ENCODE data around the gene IFT57. TPM values are rescaled to one million over a fixed set of nuclear protein-coding genes. Genes with fewer than 3 reads are reported as not detected.

IFT57 gene
- total RNA-seq, 1 donor = 47.6 TPM

GRCh38 chr3:108221393-108221792 is 831 bp downstream of the IFT57 start:
- TF ChIP-seq CTCF (IDR thresholded peaks at IDR 0.05; ENCODE audit: insufficient read depth, low read length) = no peak
- DNase-seq (ENCODE audit: low read depth) = no peak
- H3K4me3 ChIP-seq (ENCODE audit: low read depth, low read length) = peak overlapping the region; percentile 89

- no peak for TF ChIP-seq CTCF (IDR thresholded peaks at IDR 0.05; ENCODE audit: insufficient read depth, low read length)
- no peak for DNase-seq (ENCODE audit: low read depth)
- no peak overlapping the region for H3K4me3 ChIP-seq (ENCODE audit: low read depth, low read length)
Measured at GRCh38 chr3:108219336-108219735, 2.9 kb downstream of the IFT57 start.

- peak; percentile 78 for DNase-seq (ENCODE audit: low read depth)
- no peak for TF ChIP-seq CTCF (IDR thresholded peaks at IDR 0.05; ENCODE audit: insufficient read depth, low read length)
- H3K4me3 ChIP-seq (ENCODE audit: low read depth, low read length) = no peak overlapping the region
Measured at GRCh38 chr3:108218811-108219210, 3.4 kb downstream of the IFT57 start.

GRCh38 chr3:108215871-108216270 is 6.4 kb downstream of the IFT57 start:
- no peak for DNase-seq (ENCODE audit: low read depth)
- TF ChIP-seq CTCF (IDR thresholded peaks at IDR 0.05; ENCODE audit: insufficient read depth, low read length) = no peak
- no peak overlapping the region for H3K4me3 ChIP-seq (ENCODE audit: low read depth, low read length)

- DNase-seq (ENCODE audit: low read depth) = no peak
- no peak overlapping the region for H3K4me3 ChIP-seq (ENCODE audit: low read depth, low read length)
- no peak for TF ChIP-seq CTCF (IDR thresholded peaks at IDR 0.05; ENCODE audit: insufficient read depth, low read length)
Measured at GRCh38 chr3:108209579-108209978, 12.6 kb downstream of the IFT57 start.

- no peak for TF ChIP-seq CTCF (IDR thresholded peaks at IDR 0.05; ENCODE audit: insufficient read depth, low read length)
- H3K4me3 ChIP-seq (ENCODE audit: low read depth, low read length) = no peak overlapping the region
- no peak for DNase-seq (ENCODE audit: low read depth)
Measured at GRCh38 chr3:108208831-108209230, 13.4 kb downstream of the IFT57 start.

- TF ChIP-seq CTCF (IDR thresholded peaks at IDR 0.05; ENCODE audit: insufficient read depth, low read length) = no peak
- no peak overlapping the region for H3K4me3 ChIP-seq (ENCODE audit: low read depth, low read length)
- no peak for DNase-seq (ENCODE audit: low read depth)
Measured at GRCh38 chr3:108202834-108203233, 19.4 kb downstream of the IFT57 start.

Data from fibroblast of the aortic adventitia (primary cell).